GM20000 (cell line): ENCODE data around the gene MRPS5.
"Not testable (repeated sequence)": the region's sequence is repeated elsewhere in the genome, so short reads cannot be mapped to it uniquely, and the experiment has no call there.

Source experiments
- DNase-seq: peaks from one replicate; pipeline ENCODE4 v3.0.0; 2012; ENCODE audit warnings: low spot score
- TF ChIP-seq, protein P1 (sequence below): IDR thresholded peaks from 2 replicates; pipeline ENCODE4 v1.5.1; 2012; ENCODE audit warnings: mild to moderate bottlenecking, control low read depth; ENCODE audit errors: extremely low read depth, missing control alignments

Gene MRPS5

DNA sequence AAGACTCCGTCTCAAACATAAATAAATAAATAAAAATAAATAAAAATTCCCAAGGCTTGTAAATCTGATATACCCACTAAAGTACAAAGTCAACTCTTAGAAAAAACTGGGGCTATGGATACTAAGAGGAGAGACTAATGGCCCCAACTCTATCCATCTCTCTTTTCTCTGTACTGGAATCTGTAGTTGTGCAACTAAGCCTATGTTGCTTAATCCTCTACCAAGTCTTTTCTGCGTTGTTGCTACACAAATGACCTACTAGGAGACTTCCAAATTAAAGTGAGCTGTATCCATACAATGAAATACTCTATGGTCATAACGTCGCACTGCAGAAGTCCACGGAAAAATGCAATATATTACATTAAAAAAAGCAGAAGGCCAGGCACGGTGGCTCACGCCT, 8.1 kb downstream of the MRPS5 start:
- TF ChIP-seq, protein P1, sequence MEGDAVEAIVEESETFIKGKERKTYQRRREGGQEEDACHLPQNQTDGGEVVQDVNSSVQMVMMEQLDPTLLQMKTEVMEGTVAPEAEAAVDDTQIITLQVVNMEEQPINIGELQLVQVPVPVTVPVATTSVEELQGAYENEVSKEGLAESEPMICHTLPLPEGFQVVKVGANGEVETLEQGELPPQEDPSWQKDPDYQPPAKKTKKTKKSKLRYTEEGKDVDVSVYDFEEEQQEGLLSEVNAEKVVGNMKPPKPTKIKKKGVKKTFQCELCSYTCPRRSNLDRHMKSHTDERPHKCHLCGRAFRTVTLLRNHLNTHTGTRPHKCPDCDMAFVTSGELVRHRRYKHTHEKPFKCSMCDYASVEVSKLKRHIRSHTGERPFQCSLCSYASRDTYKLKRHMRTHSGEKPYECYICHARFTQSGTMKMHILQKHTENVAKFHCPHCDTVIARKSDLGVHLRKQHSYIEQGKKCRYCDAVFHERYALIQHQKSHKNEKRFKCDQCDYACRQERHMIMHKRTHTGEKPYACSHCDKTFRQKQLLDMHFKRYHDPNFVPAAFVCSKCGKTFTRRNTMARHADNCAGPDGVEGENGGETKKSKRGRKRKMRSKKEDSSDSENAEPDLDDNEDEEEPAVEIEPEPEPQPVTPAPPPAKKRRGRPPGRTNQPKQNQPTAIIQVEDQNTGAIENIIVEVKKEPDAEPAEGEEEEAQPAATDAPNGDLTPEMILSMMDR: no peak
- no peak for DNase-seq

DNA sequence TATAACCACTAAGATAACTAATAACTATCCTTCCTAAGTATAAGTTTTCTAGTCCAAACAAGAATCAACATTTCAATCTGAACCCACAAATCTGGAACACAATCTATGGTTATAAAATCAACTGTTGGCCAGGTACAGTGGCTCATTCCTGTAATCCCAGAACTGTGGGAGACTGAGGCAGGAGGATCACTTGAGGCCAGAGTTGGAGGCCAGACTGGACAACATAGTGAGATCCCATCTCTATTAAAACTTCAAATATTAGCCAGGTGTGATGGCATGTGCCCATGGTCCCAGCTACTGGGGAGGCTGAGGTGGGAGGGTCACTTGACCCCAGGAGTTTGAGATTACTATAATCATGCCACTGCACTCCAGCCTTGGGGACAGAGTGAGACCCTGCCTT, 11.2 kb downstream of the MRPS5 start:
- no peak for DNase-seq
- TF ChIP-seq, protein P1: no peak

DNA sequence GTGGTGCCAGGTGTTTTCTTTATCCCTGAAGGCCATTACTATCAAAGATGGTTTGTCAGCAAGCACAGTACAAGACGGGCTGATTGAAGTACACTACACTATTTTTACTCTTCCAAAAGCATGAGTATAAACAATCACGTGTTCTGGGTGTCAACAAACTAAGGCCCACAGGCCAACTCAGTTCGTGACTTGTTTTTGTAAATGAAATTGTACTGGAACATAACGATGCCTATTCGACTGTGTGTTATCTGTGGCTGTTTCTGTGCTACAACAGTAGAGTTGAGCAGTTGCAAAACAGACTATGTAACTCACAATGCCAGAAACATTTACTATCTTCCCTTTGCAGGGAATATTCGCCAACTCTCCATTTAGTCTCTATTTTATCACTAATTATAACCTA, 12.3 kb downstream of the MRPS5 start:
- no peak for DNase-seq
- TF ChIP-seq, protein P1: no peak

DNA sequence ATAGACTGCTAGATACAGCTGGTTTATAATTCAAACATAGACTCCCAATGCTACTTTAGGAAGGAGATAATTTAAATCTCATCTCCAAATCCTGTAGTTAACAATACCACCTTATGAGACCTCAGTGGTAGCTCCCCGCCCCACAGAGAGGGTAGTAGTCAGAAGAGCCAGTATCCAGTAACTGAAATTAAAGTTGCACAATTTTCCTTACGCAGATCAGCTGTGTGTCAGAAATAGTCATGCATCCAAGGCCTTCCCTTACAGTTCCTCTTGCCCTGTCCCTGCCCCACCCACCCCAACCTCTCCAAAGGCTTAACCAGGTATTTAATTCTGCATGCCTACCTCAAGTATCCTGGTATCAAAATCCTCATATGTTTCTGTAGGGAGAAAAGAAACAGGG, 15.5 kb downstream of the MRPS5 start:
- TF ChIP-seq, protein P1: no peak
- no peak for DNase-seq

DNA sequence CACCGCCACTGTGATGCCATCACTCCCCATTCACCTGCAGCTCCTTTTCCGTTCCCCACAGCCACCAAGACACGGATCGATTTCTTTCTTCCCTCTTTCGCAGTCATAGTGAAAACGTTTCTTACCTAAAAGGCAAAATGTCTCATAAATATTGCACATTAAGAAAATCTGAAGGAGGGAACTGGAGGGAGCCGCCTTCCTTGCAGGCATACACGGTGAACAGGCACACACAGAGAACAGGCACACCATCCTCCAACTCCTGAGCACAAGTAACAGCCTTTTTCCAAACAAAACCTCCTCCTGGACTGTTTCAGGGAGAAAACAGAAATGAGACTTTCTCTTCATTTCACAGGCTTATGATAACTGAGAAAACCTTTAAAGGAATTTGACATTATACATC, 17.0 kb downstream of the MRPS5 start:
- DNase-seq: no peak
- TF ChIP-seq, protein P1: no peak

DNA sequence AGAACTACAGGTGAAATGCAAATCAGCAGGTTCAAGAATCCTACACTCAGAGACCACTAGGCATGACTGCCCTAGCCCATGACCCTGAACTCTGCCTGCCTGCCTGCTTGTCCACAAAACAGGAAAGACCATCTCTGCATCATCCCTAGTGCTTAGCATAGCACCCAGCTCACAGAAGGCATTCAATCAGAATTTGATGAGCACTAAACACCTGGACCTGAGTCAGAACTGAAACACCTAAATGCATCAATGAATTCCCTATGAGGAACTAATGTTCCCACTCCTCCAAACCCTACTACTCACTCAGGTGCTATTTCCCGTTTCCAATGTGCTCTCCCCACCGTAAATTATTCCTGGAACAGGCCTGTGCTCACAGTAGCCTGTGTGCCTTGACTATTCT, 21.7 kb downstream of the MRPS5 start:
- TF ChIP-seq, protein P1: no peak
- no peak for DNase-seq

DNA sequence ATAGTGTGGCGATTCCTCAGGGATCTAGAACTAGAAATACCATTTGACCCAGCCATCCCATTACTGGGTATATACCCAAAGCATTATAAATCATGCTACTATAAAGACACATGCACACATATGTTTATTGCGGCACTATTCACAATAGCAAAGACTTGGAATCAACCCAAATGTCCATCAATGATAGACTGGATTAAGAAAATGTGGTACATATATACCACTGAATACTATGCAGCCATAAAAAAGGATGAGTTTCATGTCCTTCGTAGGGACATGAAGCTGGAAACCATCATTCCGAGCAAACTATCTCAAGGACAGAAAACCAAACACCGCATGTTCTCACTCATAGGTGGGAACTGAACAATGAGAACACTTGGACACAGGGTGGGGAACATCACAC, 23.3 kb downstream of the MRPS5 start:
- not testable (repeated sequence) for DNase-seq

DNA sequence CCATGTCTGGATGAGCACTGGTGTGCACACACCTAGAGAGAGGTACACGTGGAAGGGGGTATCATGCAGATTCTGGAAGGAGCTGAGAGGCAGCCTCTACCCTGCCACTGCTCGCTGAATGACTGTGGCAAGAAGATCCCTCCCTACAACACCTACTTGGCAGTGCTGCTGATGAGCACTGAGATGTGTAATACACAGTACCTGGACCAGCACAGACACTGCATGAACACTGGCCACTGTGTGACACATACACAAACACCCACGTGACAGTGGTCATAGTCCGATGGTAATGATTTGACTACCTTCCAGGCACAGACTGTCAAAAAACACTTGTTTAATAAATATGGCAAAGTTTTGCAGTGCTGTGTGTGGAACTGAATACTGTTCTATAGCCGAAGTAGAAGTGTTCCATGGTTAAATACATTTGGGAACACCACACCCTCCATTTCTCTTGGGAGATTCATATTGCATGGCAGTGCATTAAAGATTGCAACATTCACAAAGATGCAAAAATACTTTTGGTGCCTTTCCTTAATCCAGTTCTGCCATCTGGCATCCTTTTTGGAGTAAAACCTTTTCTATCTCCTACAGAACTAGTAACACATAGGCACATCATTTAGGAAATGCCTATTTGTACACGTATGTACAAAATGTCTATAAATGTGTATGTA, 29.6 kb downstream of the MRPS5 start:
- no peak for DNase-seq
- TF ChIP-seq, protein P1: no peak
